Right cardiac atrium (tissue), 5 donors: ENCODE data around the gene IL31. TPM values are rescaled to one million over a fixed set of nuclear protein-coding genes. Genes with fewer than 3 reads are reported as not detected.

Experiments
- ATAC-seq, 2 donors: fragments of 200-7000 bp; cut with Tn5 transposase; one replicate each; pipeline versions ENCODE4 v1.8.0 to v1.9.1; 2020; ENCODE audit warnings: moderate library complexity in 2 of 2, mild to moderate bottlenecking in 1 of 2
- DNase-seq, 3 donors: peaks; one replicate each; pipeline ENCODE4 v3.0.0-alpha.2; 2020
- H3K27ac ChIP-seq: one replicate; pipeline ENCODE4 v1.5.1; 2013; ENCODE audit warnings: mild to moderate bottlenecking, low read length, control low read depth, moderate library complexity
- H3K27me3 ChIP-seq: one replicate; pipeline ENCODE4 v1.6.1; 2013; ENCODE audit not compliant: control insufficient read depth, insufficient read depth
- H3K4me1 ChIP-seq: one replicate; pipeline ENCODE4 v1.6.1; 2013; ENCODE audit warnings: low read length; ENCODE audit not compliant: control insufficient read depth, insufficient read depth
- H3K4me3 ChIP-seq: one replicate; pipeline ENCODE4 v1.5.1; 2013; ENCODE audit warnings: low read length, control low read depth
- H3K9me3 ChIP-seq: one replicate; pipeline ENCODE4 v1.6.1; 2013; ENCODE audit warnings: low read length; ENCODE audit not compliant: control insufficient read depth
- WGBS: extraction: QIAGEN DNeasy Blood & Tissue Kit; methylation state at CpG from one replicate; pipeline ENCODE4 v1.1.7; 2013; 5-methylcytosine and 5-hydroxymethylcytosine counted together
- intact Hi-C, 4 donors: fragments of 100-400 bp; cut with DNase I; formaldehyde crosslinking; loops; one replicate each; pipeline versions ENCODE4 v1.11.0 to v1.14.0; 2022 to 2023
- polyA plus RNA-seq: library from polyadenylated mRNA; stranded (reverse); fragments of 200-250 nt; gene quantifications from one replicate; pipeline ENCODE4 v1.2.3, GENCODE V29; 2013
- total RNA-seq, 4 donors: library from RNA; stranded (reverse); fragmentation: NEBNext Ultra II Directional; extraction: Animal tissue kit (Norgen Biotek cat#: 25700); gene quantifications; one replicate each; pipeline ENCODE4 v1.2.1, GENCODE V29; 2021
- donor health status: healthy with polysubstance abuse.
- donor health status: DM: no; HTN: yes; CAD: no.
- donor health status: DM: no; HTN: no; CAD: no.
- donor health status: DM: no; HTN: yes; CAD: no; lungs with severe emphysema.
- donor health status: DM: yes; HTN: yes; CAD: no.

Gene IL31
- total and polyA plus RNA-seq, 5 donors, result not detected

DNA sequence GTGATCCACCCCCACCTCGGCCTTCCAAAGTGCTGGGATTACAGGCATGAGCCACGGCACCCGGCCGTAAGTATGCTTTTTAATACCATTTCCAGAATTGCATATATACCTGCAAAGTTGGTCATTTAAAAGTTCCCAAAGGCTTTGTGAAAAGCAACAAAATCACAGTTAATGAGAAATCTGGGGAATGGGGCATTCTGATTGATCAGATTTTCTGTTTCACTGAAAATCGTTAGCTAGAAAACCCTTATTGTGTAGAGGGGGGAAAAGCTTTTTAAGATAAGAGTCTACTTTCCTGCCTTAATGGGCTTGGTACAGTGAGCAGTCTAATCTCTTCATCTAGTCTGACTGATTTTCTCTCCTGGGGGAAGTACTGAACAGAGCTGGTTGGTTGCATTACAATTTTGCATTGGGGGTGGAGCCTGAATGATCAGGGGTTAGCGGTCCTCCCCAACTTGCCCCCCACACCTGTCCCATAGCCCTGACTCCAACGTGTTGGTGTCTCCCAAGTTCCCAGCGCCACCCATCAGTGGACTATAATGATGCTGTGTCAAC is 23.8 kb downstream of the IL31 start:
- 81% methylated on average over 8 of the region's 8 CpGs for WGBS
- H3K27ac ChIP-seq, result no peak overlapping the region
- H3K4me3 ChIP-seq, result no peak overlapping the region
- H3K4me1 ChIP-seq, result no peaks in the 10 kb centered on the region
- ATAC-seq, result no peak
- intact Hi-C loops, result no loop called here
- no peak for DNase-seq
- H3K9me3 ChIP-seq, result no peaks in the 10 kb centered on the region
- no peaks in the 10 kb centered on the region for H3K27me3 ChIP-seq

DNA sequence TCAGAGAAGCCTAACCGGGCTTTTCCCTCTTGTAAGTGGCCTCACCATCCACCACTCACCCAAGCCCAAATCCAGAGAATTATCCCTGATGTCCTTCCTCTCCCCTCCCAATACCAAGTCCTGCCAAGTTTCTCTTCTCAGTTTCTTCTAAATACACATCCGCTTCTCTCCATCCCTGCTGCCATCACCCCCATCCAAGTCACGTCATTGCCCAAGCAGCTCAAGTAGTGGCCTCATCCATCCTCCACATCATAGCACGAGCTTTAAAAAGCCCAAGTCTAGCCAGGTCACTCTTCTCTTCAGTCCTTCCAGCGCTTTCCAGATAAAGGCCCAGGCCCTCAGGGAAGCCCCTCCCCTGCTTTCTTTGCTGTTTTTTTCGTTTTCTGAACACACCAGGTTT is 25.4 kb downstream of the IL31 start:
- Histone ChIP-seq H3K27ac (no peak overlapping the region), H3K4me3 (no peak overlapping the region), H3K4me1 (no peaks in the 10 kb centered on the region), H3K27me3 (no peaks in the 10 kb centered on the region), H3K9me3 (no peaks in the 10 kb centered on the region)
- WGBS, result 38% methylated on average over 6 of the region's 6 CpGs
- DNase-seq, result no peak
- ATAC-seq, result peak in 1 of 2 donors; percentile 34
- intact Hi-C loops, result no loop called here

DNA sequence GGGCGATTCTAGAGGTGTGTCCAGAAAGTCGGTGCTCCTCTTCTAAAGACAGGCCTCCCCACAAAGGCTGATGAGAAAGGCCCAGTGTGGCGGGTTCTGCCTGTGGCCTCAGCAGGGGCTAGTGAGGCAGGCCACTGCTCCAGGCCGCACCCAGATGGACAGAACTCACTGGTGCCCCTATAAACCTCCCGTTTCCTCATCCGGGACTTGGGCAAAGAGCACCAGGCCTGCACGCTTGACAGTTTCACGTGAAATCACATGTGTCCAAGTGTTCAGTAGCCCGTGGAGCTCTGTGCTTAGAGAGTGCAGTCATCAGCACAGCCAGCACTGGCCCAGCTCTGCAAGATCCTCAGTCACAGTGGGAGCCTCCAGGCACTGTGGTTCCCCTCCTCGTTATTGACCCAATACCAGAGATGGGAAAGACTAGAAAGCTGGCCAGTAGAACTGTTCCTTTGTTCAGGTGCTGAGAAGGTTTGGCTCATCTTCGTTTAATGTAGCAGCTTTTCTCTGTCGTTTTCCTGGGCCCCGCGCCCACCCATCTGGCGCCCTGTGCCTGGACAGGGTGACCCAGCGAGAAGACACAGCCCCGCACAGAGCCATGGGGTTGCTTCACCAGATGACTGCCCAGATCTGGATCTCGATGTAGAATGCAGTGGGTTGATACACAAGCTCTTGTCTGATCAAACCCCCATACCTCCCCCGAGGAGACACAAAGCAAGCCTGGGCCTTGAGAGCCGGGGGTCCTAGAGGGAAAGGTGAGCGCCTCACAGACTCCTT is 26.3 kb downstream of the IL31 start:
- intact Hi-C loops, result no loop called here
- Histone ChIP-seq H3K27me3 (no peaks in the 10 kb centered on the region), H3K27ac (no peak overlapping the region), H3K9me3 (no peaks in the 10 kb centered on the region), H3K4me3 (no peak overlapping the region), H3K4me1 (no peaks in the 10 kb centered on the region)
- peak in 1 of 2 donors; percentile 8 for ATAC-seq
- WGBS, result 84% methylated on average over 21 of the region's 21 CpGs
- no peak for DNase-seq

DNA sequence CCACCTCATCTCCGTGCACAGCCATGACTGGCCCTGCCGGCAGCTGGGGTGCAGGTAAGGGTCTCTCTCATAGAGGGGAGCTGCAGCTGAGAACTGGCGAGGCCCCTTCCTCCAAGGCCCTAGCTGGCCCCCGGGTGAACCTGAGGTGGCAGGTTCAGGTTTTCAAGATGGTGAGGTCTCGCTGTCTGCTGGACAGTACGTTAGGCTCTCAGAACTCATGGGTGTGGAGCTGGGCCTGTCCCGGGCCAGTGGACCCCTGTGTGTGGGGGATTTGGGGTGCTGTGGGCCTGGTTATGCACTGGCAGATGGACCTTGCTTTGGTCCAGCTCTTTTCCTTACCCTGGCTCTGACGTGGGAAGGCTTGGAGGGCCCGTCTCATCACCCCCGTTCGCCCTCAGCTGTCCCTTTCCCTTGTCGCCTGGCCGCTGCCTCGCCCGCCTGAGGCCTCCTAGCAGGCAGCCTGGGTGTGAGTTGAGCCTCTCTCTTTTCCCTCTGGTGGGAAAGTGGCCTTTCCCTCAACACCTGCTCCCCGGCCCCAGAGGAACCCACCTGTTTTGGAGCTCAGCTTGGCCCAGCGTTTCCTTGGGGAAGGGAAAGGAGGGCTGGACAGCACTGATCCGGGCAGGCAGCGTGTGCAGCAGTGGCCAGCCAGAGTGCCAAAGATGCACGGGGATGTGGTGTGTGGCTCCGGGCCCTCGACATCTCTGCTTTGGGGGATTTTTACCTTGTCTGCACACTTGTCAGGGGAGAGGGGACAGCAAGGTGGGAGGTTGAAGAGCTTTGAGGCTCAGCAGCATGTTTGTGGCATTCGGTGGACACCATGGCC is 28.3 kb downstream of the IL31 start:
- Histone ChIP-seq H3K27ac (no peak overlapping the region), H3K4me3 (no peak overlapping the region), H3K27me3 (no peaks in the 10 kb centered on the region), H3K4me1 (no peaks in the 10 kb centered on the region), H3K9me3 (no peaks in the 10 kb centered on the region)
- DNase-seq, result peak in 1 of 3 donors; percentile 33
- no peak for ATAC-seq
- 91% methylated on average over 23 of the region's 23 CpGs for WGBS
- intact Hi-C loops, result no loop called here

DNA sequence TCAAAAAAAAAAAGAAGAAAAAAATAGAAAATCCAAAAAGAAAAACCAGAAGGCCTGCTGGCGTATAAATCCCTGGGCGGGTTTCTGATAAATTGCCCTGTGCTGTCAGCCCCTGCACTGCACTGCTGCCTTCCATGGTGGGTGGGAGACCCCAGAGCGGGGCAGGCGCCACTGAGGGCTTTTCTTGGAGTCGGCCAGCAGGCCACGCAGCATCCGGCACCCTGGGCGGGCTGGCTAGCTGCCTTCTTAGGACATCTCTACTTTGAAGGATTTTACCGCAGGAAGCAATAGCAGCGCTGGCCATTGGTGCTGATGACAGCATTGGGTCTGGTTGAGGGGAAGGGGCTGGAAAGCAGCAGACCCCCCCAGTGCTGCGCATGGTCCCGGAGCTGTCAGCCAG is 29.1 kb downstream of the IL31 start:
- Histone ChIP-seq H3K9me3 (no peaks in the 10 kb centered on the region), H3K4me3 (no peak overlapping the region), H3K4me1 (no peaks in the 10 kb centered on the region), H3K27ac (no peak overlapping the region), H3K27me3 (no peaks in the 10 kb centered on the region)
- WGBS, result 95% methylated on average over 12 of the region's 12 CpGs
- DNase-seq (no peak), ATAC-seq (no peak)
- intact Hi-C loops, result no loop called here

DNA sequence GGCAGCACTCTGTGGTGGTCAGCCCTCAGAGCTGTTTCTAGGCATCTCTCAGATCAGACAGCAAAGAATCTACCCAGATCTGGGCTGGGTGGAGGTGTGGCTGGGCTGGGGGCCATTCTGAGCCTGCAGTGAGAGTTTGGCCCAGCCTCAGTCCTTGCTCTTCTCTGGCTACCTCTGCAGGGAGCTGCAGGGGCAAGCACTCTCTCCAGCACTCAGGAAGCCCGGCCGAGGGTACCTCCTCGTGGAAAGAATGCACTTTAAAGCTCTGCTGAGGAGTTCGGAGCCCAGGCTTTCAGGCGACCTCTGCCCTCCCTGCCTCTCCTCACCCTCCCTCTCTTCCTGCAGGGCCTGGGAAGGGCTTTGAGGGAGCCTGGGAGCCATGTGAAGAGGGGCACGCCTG is 31.2 kb downstream of the IL31 start:
- WGBS, result 48% methylated on average over 6 of the region's 6 CpGs
- H3K4me3 ChIP-seq, result no peak overlapping the region
- H3K9me3 ChIP-seq, result no peaks in the 10 kb centered on the region
- no peaks in the 10 kb centered on the region for H3K27me3 ChIP-seq
- H3K27ac ChIP-seq, result no peak overlapping the region
- DNase-seq, result no peak
- intact Hi-C loops, result no loop called here
- ATAC-seq, result no peak
- H3K4me1 ChIP-seq, result no peaks in the 10 kb centered on the region

DNA sequence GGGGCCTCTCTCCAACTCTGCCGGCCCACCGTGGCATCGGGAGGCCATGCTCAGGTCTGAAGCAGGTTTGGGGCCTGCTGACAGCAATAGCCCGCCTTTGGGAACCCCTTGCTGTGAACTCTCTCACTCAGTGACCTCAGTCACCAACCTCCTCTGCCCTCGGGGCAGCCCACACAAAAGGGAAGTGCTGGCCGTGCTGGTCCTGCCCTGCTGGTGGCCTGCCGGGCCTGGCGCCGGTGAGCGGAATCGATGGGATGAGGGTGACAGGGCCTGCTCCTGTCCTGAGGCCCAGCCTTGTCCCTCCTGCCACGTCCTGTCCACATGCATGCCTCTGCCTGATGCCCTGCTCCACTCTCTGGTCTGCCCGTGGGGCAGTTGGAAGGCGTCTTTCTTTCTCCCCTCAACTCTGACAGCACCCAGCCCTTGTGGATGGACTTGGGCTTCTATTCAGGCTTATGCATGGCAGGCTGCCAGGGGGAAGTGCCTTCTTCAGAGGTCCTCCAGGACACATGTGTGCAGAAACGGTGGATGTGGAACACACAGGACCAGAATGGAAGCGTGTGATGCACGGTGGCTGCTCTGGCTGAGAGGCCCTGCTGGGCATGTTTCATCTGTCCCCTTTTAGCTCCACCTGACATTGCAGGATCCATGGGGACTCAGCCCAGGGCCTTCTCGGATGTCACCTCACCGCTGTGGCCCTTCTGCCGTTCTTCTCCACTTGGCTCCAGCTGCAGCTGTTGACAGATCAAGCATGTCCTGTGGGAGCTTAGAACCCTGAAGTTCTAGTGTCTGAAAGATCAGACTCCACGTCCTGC is 31.9 kb downstream of the IL31 start:
- no peak overlapping the region for H3K4me3 ChIP-seq
- H3K4me1 ChIP-seq, result no peaks in the 10 kb centered on the region
- H3K27ac ChIP-seq, result no peak overlapping the region
- DNase-seq (peak in 1 of 3 donors; percentile 70), ATAC-seq (no peak)
- no peaks in the 10 kb centered on the region for H3K27me3 ChIP-seq
- H3K9me3 ChIP-seq, result no peaks in the 10 kb centered on the region
- WGBS, result 81% methylated on average over 21 of the region's 21 CpGs
- intact Hi-C loops, result no loop called here

DNA sequence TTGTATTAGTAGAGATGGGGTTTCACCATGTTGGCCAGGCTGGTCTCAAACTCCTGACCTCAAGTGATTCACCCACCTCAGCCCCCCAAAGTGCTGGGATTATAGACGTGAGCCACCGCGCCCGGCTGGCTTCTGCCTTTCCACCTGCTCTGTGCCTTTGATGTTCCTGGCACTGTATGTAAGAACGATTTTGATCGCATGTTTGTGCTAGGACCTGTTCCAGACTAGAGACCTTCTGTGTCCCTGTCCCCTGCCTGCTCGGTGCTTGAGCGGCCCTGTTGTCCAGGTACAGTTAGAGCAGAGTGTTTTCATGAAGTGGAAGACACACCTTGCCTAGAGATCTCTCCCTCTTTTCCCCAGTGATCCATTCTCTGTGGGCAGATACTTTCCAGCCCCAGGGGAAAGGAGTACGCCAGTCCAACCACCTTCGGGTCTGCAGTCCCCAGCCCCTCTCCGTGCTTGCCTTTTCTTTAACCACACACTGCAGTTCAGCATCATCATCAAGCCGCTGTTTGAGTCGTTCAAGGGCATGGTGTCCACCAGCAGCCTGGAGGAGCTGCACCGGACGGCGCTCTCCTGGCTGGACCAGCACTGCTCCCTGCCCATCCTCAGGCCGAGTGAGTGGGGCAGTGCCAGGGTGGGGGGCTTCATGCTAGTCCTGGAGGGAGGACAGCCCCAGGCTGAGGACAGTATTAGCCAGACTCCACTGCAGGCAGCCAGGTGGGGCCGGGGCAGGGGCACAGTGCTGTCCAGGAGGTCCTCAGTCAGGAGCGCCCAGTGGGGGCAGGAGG is 33.4 kb downstream of the IL31 start:
- 95% methylated on average over 19 of the region's 19 CpGs for WGBS
- DNase-seq (no peak), ATAC-seq (no peak)
- Histone ChIP-seq H3K27ac (no peak overlapping the region), H3K4me3 (no peak overlapping the region), H3K9me3 (no peaks in the 10 kb centered on the region), H3K27me3 (no peaks in the 10 kb centered on the region), H3K4me1 (no peaks in the 10 kb centered on the region)
- intact Hi-C loops, result no loop called here

DNA sequence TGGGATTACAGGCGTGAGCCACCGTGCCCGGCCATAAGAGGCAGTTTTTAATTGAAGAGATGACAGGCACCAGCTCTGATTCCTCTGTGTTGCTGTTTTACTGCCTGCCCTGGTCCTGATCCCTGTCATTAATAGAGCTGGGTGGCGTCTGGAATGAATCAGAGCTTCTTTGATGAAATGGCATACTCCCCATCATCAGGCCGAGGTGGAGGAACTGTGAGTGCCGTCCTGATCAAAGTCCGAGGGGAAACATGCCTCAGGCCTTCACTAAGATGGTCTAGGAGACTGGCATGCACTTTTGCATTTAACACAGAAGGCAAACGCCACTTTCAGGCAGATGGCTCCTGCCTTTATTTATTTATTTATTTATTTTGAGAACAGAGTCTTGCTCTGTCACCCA is 34.1 kb downstream of the IL31 start:
- Histone ChIP-seq H3K27me3 (no peaks in the 10 kb centered on the region), H3K4me3 (no peak overlapping the region), H3K4me1 (no peaks in the 10 kb centered on the region), H3K27ac (no peak overlapping the region), H3K9me3 (no peaks in the 10 kb centered on the region)
- intact Hi-C loops, result no loop called here
- DNase-seq, result no peak
- no peak for ATAC-seq
- 82% methylated on average over 8 of the region's 8 CpGs for WGBS

DNA sequence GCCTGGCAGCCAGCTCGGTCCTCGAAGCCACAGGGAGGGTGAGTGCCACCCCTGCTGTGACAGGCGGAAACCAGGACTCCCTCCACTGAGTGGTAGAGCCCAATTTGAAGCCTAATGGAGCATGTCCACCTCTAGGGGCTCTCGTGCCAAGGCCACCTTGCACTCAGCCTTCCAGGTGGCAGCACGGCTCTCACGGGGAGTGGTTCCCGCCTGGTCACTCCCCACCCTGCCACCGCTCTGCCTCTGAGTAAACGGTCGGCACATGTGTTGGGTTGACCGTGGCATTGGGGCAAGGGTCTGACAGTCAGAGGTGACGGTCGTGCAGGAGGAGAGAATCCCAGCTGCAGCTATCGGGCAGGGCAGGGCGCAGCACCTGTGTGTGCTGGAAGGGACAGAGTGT is 34.8 kb downstream of the IL31 start:
- no peaks in the 10 kb centered on the region for H3K9me3 ChIP-seq
- DNase-seq (no peak), ATAC-seq (no peak)
- H3K4me1 ChIP-seq, result no peaks in the 10 kb centered on the region
- intact Hi-C loops, result no loop called here
- H3K27me3 ChIP-seq, result no peaks in the 10 kb centered on the region
- no peak overlapping the region for H3K4me3 ChIP-seq
- 93% methylated on average over 15 of the region's 15 CpGs for WGBS
- no peak overlapping the region for H3K27ac ChIP-seq
